ENCODE results near the gene TEDDM1. TPM values are rescaled to one million over a fixed set of nuclear protein-coding genes. Genes with fewer than 3 reads are reported as not detected.

The TEDDM1 gene
- total and polyA plus RNA-seq, 10 of the 15 experiments (the other 5 are each of a cell fraction or from before 2014, with no cell fraction given): 0.11 TPM; not detected in 9

GRCh38 chr1:182376936-182377574, 23.4 kb downstream of the TEDDM1 start (continued):
- TF ChIP-seq RELA (IDR thresholded peaks at IDR 0.05; ENCODE audit: borderline replicate concordance, partially characterized antibody) (no peak), EGR1 (IDR thresholded peaks at IDR 0.05; ENCODE audit: borderline replicate concordance in 1 of 2, low read depth in 2 of 2, low read length in 2 of 2) (no peak), ZNF622 (IDR thresholded peaks at IDR 0.05) (no peak), ZNF592 (IDR thresholded peaks at IDR 0.05) (no peak)

GRCh38 chr1:182374101-182374834, 26.2 kb downstream of the TEDDM1 start:
- WGBS (ENCODE audit: insufficient coverage, insufficient replicate concordance, low lambda C conversion rate, missing lambda C conversion rate): 68% methylated on average over 5 of the region's 5 CpGs
- ChIA-PET RAD21 (ENCODE audit: unreplicated experiment) (interaction anchor here (0.5 kb wide), 1 partner anchor 8 kb away, joined by 3 read pairs; no protein-coding TSS in a partner anchor), CTCF (no interaction called here), POLR2A (no interaction called here), SMC1A (ENCODE audit: uncharacterized antibody, unreplicated experiment) (interaction anchor here (1.0 to 1.1 kb wide), 2 partner anchors 52 to 122 kb away, joined by 3 to 4 read pairs; no protein-coding TSS in a partner anchor)
- Histone ChIP-seq H3K9ac (ENCODE audit: control insufficient read depth, insufficient read depth, low read length) (no peak overlapping the region), H3K27me3 (replicated peaks in 1 of 2; ENCODE audit: control insufficient read depth in 2 of 2, insufficient read depth in 2 of 2, low read length in 1 of 2) (no peaks in the 10 kb centered on the region; a peak in 2 of 4 replicates), H3K79me2 (ENCODE audit: control insufficient read depth, insufficient read depth, low read length) (no peaks in the 10 kb centered on the region), H3K4me3 (no peak overlapping the region), H3K4me1 (ENCODE audit: control insufficient read depth, insufficient read depth, low read length) (no peaks in the 10 kb centered on the region), H2AFZ (ENCODE audit: control insufficient read depth, low read depth, low read length) (no peak overlapping the region), H4K20me1 (ENCODE audit: control insufficient read depth, insufficient read depth) (no peaks in the 10 kb centered on the region), H3K4me2 (ENCODE audit: control insufficient read depth, insufficient read depth) (no peak overlapping the region), H3K36me3 (ENCODE audit: control insufficient read depth in 2 of 2, insufficient read depth in 2 of 2, low read length in 1 of 2) (no peaks in the 10 kb centered on the region), H3K27ac (ENCODE audit: control insufficient read depth, insufficient read depth) (no peak overlapping the region), H3K9me3 (replicated peaks; ENCODE audit: control insufficient read depth, insufficient read depth, low read length) (no peaks in the 10 kb centered on the region)
- BruUV-seq (replicated peaks): no TSS peak
- intact Hi-C loops (cut with micrococcal nuclease; ENCODE audit: unreplicated experiment) (no loop called here), in situ Hi-C loops (cut with MboI) (no loop called here)
- DNase-seq (ENCODE audit: low read depth, low spot score): no peak
- ATAC-seq: no peak
- FAIRE-seq: no peak
- TF ChIP-seq FOXM1 (IDR thresholded peaks at IDR 0.05; ENCODE audit: low read depth, low read length): no peak
- TF ChIP-seq HCFC1 (IDR thresholded peaks at IDR 0.05; ENCODE audit: low read length): no peak
- TF ChIP-seq E2F8 (IDR thresholded peaks at IDR 0.05; ENCODE audit: low read depth, partially characterized antibody): no peak
- no peak for TF ChIP-seq PRDM15 (CRISPR knock-in tag; IDR thresholded peaks at IDR 0.05)
- no peak for TF ChIP-seq CBX5 (IDR thresholded peaks at IDR 0.05; ENCODE audit: low read depth)
